Peyer's patch (tissue), 4 donors: Measurements from ENCODE around the gene SPG11. TPM values are rescaled to one million over a fixed set of nuclear protein-coding genes. Genes with fewer than 3 reads are reported as not detected.

Experiments
- DNase-seq, 3 donors: peaks; one replicate each; pipeline ENCODE4 v3.0.0-alpha.2; 2017 to 2019
- H3K27ac ChIP-seq, 4 donors: fragments of 200-600 bp; sonication (generic); one replicate each; pipeline ENCODE4 v1.5.1; 2016 to 2019
- H3K27me3 ChIP-seq, 2 donors: fragments of 200-600 bp; sonication (generic); one replicate each; pipeline ENCODE4 v1.5.1; 2019
- H3K36me3 ChIP-seq, 3 donors: fragments of 200-600 bp; sonication (generic); one replicate each; pipeline ENCODE4 v1.5.1; 2016 to 2019
- H3K4me1 ChIP-seq, 4 donors: fragments of 200-600 bp; sonication (generic); one replicate each; pipeline ENCODE4 v1.5.1; 2016 to 2019
- H3K4me3 ChIP-seq, 4 donors: fragments of 200-600 bp; sonication (generic); 1 replicate in 3 of 4; 2 replicates in 1 of 4; pipeline ENCODE4 v1.5.1; 2016 to 2019; ENCODE audit warnings: mild to moderate bottlenecking in 1 of 4
- H3K9me3 ChIP-seq, 4 donors: fragments of 200-600 bp; sonication (generic); one replicate each; pipeline ENCODE4 v1.5.1; 2016 to 2019; ENCODE audit warnings: mild to moderate bottlenecking in 1 of 4
- CTCF ChIP-seq, 6 experiments: fragments of 450-650 bp in 4 of 6; fragments of 200-600 bp in 2 of 6; sonication (generic) in 1 of 6; IDR thresholded peaks; one replicate each; pipeline ENCODE4 v1.5.1; 2017 to 2019; ENCODE audit warnings: antibody characterized with exemption in 6 of 6, mild to moderate bottlenecking in 3 of 6, moderate library complexity in 1 of 6
- POLR2A ChIP-seq, 2 donors: fragments of 450-650 bp; IDR thresholded peaks; one replicate each; pipeline ENCODE4 v1.5.1; 2017; ENCODE audit warnings: antibody characterized with exemption in 2 of 2, mild to moderate bottlenecking in 2 of 2, moderate library complexity in 2 of 2
- total RNA-seq, 4 donors: library from RNA; depleted of rRNA; stranded (reverse); fragments of >200 nt; gene quantifications; one replicate each; pipeline ENCODE4 v1.1.0, GENCODE V29; 2016

Gene SPG11
- total RNA-seq, 4 donors from 2014 or later: 125 to 215 (median 167) TPM

- H3K9me3 ChIP-seq: no peaks in the 10 kb centered on the region
- no peak overlapping the region for H3K27ac ChIP-seq
- H3K4me3 ChIP-seq: no peak overlapping the region
- no peaks in the 10 kb centered on the region for H3K27me3 ChIP-seq
- peaks cover 0 to 4% (median 2%) of the 10 kb centered on the region in 4 donors for H3K4me1 ChIP-seq
- no peak for DNase-seq
- no peak for TF ChIP-seq POLR2A (IDR thresholded peaks at IDR 0.05)
- no peak for TF ChIP-seq CTCF (IDR thresholded peaks at IDR 0.05)
- peaks cover 0 to 8% (median 0%) of the 10 kb centered on the region in 3 donors for H3K36me3 ChIP-seq
Observed at GRCh38 chr15:44530653-44531052, 132.8 kb downstream of the SPG11 start.

GRCh38 chr15:44529864-44530604 lies 133.4 kb downstream of the SPG11 start:
- H3K36me3 ChIP-seq: peaks cover 0 to 9% (median 0%) of the 10 kb centered on the region in 3 donors
- DNase-seq: no peak
- H3K4me3 ChIP-seq: no peak overlapping the region
- H3K27ac ChIP-seq: no peak overlapping the region
- no peaks in the 10 kb centered on the region for H3K27me3 ChIP-seq
- no peak for TF ChIP-seq POLR2A (IDR thresholded peaks at IDR 0.05)
- TF ChIP-seq CTCF (IDR thresholded peaks at IDR 0.05): no peak
- H3K9me3 ChIP-seq: no peaks in the 10 kb centered on the region
- no peaks in the 10 kb centered on the region for H3K4me1 ChIP-seq

GRCh38 chr15:44527241-44527640 lies 136.2 kb downstream of the SPG11 start:
- TF ChIP-seq CTCF (IDR thresholded peaks at IDR 0.05) (no peak), POLR2A (IDR thresholded peaks at IDR 0.05) (no peak)
- peaks cover 0 to 31% (median 0%) of the 10 kb centered on the region in 3 donors for H3K36me3 ChIP-seq
- no peak for DNase-seq

GRCh38 chr15:44525018-44525417 lies 138.4 kb downstream of the SPG11 start:
- H3K4me3 ChIP-seq: no peak overlapping the region
- H3K9me3 ChIP-seq: no peaks in the 10 kb centered on the region
- H3K4me1 ChIP-seq: no peaks in the 10 kb centered on the region
- no peak overlapping the region for H3K27ac ChIP-seq
- no peak for TF ChIP-seq POLR2A (IDR thresholded peaks at IDR 0.05)
- TF ChIP-seq CTCF (IDR thresholded peaks at IDR 0.05): no peak
- DNase-seq: no peak
- no peaks in the 10 kb centered on the region for H3K27me3 ChIP-seq
- H3K36me3 ChIP-seq: peaks cover 0 to 50% (median 0%) of the 10 kb centered on the region in 3 donors

More at GRCh38 chr15:44527241-44527640, 136.2 kb downstream of the SPG11 start:
- no peak overlapping the region for H3K4me3 ChIP-seq
- H3K4me1 ChIP-seq: no peaks in the 10 kb centered on the region
- H3K9me3 ChIP-seq: no peaks in the 10 kb centered on the region
- no peak overlapping the region for H3K27ac ChIP-seq
- H3K27me3 ChIP-seq: no peaks in the 10 kb centered on the region

DNA sequence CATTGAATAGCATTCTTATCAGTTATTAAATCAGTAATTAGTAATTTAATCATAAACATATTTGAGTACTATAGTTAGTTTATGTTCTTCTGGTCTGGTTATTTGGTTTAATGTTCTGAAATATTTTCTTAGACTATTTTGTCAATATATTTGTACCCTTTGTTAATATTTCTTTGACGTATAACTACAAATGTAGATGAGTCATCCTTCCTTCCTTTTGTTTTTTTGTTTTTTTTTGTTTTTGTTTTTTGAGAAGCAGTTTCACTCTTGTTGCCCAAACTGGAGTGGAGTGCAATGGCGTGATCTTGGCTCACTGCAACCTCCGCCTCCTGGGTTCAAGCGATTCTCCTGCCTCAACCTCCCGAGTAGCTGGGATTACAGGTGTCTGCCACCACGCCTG lies 143.9 kb downstream of the SPG11 start:
- Histone ChIP-seq H3K9me3 (no peaks in the 10 kb centered on the region), H3K4me1 (no peaks in the 10 kb centered on the region), H3K27me3 (no peaks in the 10 kb centered on the region), H3K4me3 (no peak overlapping the region), H3K27ac (no peak overlapping the region), H3K36me3 (peaks cover 0 to 75% (median 0%) of the 10 kb centered on the region in 3 donors)
- no peak for DNase-seq
- TF ChIP-seq POLR2A (IDR thresholded peaks at IDR 0.05) (no peak), CTCF (IDR thresholded peaks at IDR 0.05) (no peak)
